NCI-H2196 (cell line): ENCODE measurements around the gene SMAD7.

ENCODE experiments used
- DNase-seq: peaks from one replicate; lab custom pipeline; 2025; ENCODE audit not compliant: unreplicated experiment; lab: John Stamatoyannopoulos, UW

Gene SMAD7

GRCh38 chr18:48986851-48987761, 36.3 kb upstream of the SMAD7 start:
- no peak for DNase-seq

- DNase-seq: no peak
These were observed 34.4 kb upstream of the SMAD7 start for GRCh38 chr18:48985161-48985560.

GRCh38 chr18:48983793-48984437, 33.1 kb upstream of the SMAD7 start:
- DNase-seq: peak; percentile 69

GRCh38 chr18:48982266-48982665, 31.5 kb upstream of the SMAD7 start:
- no peak for DNase-seq

GRCh38 chr18:48979944-48980890, 29.5 kb upstream of the SMAD7 start:
- no peak for DNase-seq

GRCh38 chr18:48977914-48978313, 27.1 kb upstream of the SMAD7 start:
- DNase-seq: no peak

GRCh38 chr18:48975817-48976649, 25.3 kb upstream of the SMAD7 start:
- peak; percentile 79 for DNase-seq

- DNase-seq: no peak
These were observed 24.5 kb upstream of the SMAD7 start for GRCh38 chr18:48975120-48975816.

GRCh38 chr18:48974304-48975119, 23.7 kb upstream of the SMAD7 start:
- no peak for DNase-seq

GRCh38 chr18:48973731-48974130, 23.0 kb upstream of the SMAD7 start:
- DNase-seq: no peak

GRCh38 chr18:48968412-48969215, 17.8 kb upstream of the SMAD7 start:
- no peak for DNase-seq

GRCh38 chr18:48967545-48967944, 16.8 kb upstream of the SMAD7 start:
- DNase-seq: no peak

GRCh38 chr18:48966523-48966922, 15.8 kb upstream of the SMAD7 start:
- no peak for DNase-seq

- DNase-seq: no peak
These were observed 13.1 kb upstream of the SMAD7 start for GRCh38 chr18:48963586-48964470.

GRCh38 chr18:48962994-48963561, 12.3 kb upstream of the SMAD7 start:
- no peak for DNase-seq

GRCh38 chr18:48962252-48962993, 11.7 kb upstream of the SMAD7 start:
- no peak for DNase-seq
